Measurements from ENCODE around the gene DNAJC8. TPM values are rescaled to one million over a fixed set of nuclear protein-coding genes. Genes with fewer than 3 reads are reported as not detected.

The DNAJC8 gene
- polyA plus RNA-seq, 4 donors: 62.2 to 96.1 (median 72.3) TPM

Other genes starting within 250 kb of the DNAJC8 start
- gene EYA3, start 144.4 kb downstream of the DNAJC8 start, polyA plus RNA-seq: 10 to 100 TPM in 1 of 4 donors, 1 to 10 TPM in 3; 3.2 to 17.4 (median 6.4) TPM
- gene PTAFR, start 56.3 kb downstream of the DNAJC8 start, polyA plus RNA-seq: 1 to 10 TPM; 1.1 to 5.2 (median 2.6) TPM
- gene ATP5IF1, start 3.1 kb upstream of the DNAJC8 start, polyA plus RNA-seq: 1,000 to 10,000 TPM in 1 of 4 donors, 100 to 1,000 TPM in 3; 389 to 1,616 (median 793) TPM
- 10 to 100 TPM; 16.8 to 42.1 (median 30.4) TPM for gene SESN2, start 26.5 kb upstream of the DNAJC8 start, polyA plus RNA-seq
- gene MED18, start 96.0 kb upstream of the DNAJC8 start, polyA plus RNA-seq: 10 to 100 TPM; 24.6 to 39.4 (median 28.3) TPM
- 10 to 100 TPM; 15.9 to 39.1 (median 26.0) TPM for gene PHACTR4, start 136.7 kb upstream of the DNAJC8 start, polyA plus RNA-seq

All from small intestine (tissue), 4 donors.